Transverse colon (tissue), 4 donors: Measurements from ENCODE around the gene INTS6L. TPM values are rescaled to one million over a fixed set of nuclear protein-coding genes. Genes with fewer than 3 reads are reported as not detected.

ENCODE experiments used
- DNase-seq: peaks from one replicate; pipeline ENCODE4 v3.0.0-alpha.2; 2019
- H3K27ac ChIP-seq, 4 donors: fragments of 200-600 bp; sonication (generic); 2 replicates each; pipeline ENCODE4 v1.5.1; 2016 to 2018; ENCODE audit warnings: inconsistent platforms in 4 of 4
- H3K27me3 ChIP-seq: fragments of 200-600 bp; sonication (generic); 2 replicates; pipeline ENCODE4 v1.5.1; 2017; ENCODE audit warnings: inconsistent platforms
- H3K36me3 ChIP-seq, 4 donors: fragments of 200-600 bp; sonication (generic); 2 replicates each; pipeline ENCODE4 v1.5.1; 2017 to 2019; ENCODE audit warnings: inconsistent platforms in 4 of 4
- H3K4me1 ChIP-seq, 4 donors: fragments of 200-600 bp; sonication (generic); 2 replicates each; pipeline ENCODE4 v1.5.1; 2017 to 2020; ENCODE audit warnings: inconsistent platforms in 4 of 4
- H3K4me3 ChIP-seq, 4 donors: fragments of 200-600 bp; sonication (generic); 1 replicate in 1 of 4; 2 replicates in 3 of 4; pipeline versions ENCODE4 v1.5.1 to v1.6.1; 2017 to 2019; ENCODE audit warnings: inconsistent platforms in 4 of 4
- H3K9me3 ChIP-seq, 2 donors: fragments of 200-600 bp; sonication (generic); 2 replicates each; pipeline ENCODE4 v1.5.1; 2017 to 2019; ENCODE audit warnings: inconsistent platforms in 2 of 2
- CTCF ChIP-seq, 5 experiments: fragments of 200-600 bp in 3 of 5; fragments of 450-650 bp in 2 of 5; sonication (generic) in 3 of 5; IDR thresholded peaks; 1 replicate in 2 of 5; 2 replicates in 3 of 5; pipeline ENCODE4 v1.5.1; 2016 to 2017; ENCODE audit warnings: antibody characterized with exemption in 5 of 5, inconsistent platforms in 3 of 5, mild to moderate bottlenecking in 2 of 5, moderate library complexity in 1 of 5
- EP300 ChIP-seq: sonication (generic); formaldehyde crosslinking; IDR thresholded peaks from one replicate; pipeline ENCODE4 v1.6.1; 2017; ENCODE audit warnings: antibody characterized with exemption, low read depth
- POLR2A ChIP-seq: fragments of 450-650 bp; IDR thresholded peaks from one replicate; pipeline ENCODE4 v1.6.1; 2016; ENCODE audit warnings: antibody characterized with exemption, mild to moderate bottlenecking, moderate library complexity
- POLR2AphosphoS5 ChIP-seq, 3 donors: sonication (generic); formaldehyde crosslinking; IDR thresholded peaks; one replicate each; pipeline ENCODE4 v1.6.1; 2016; ENCODE audit warnings: antibody characterized with exemption in 3 of 3
- WGBS, 2 donors: methylation state at CpG; one replicate each; pipeline ENCODE4 v1.1.5; 2018; ENCODE audit warnings: low coverage in 1 of 2; 5-methylcytosine and 5-hydroxymethylcytosine counted together
- in situ Hi-C, 4 donors: fragments of 200-750 bp; cut with MboI; loops; one replicate each; pipeline versions ENCODE4 v1.15.0 to v1.15.1; 2017; ENCODE audit warnings: low sequenced_read_pairs in 3 of 4, low pct_ligation_motif_present in 1 of 4, low pct_unique_long_range_greater_than_20kb in 1 of 4
- intact Hi-C: fragments of 100-400 bp; cut with DNase I; formaldehyde crosslinking; loops from one replicate; pipeline ENCODE4 v1.15.1; 2023; ENCODE audit warnings: low total_unique reads
- total RNA-seq, 4 donors: library from RNA; depleted of rRNA; stranded (reverse); fragments of >200 nt; gene quantifications; one replicate each; pipeline ENCODE4 v1.1.0, GENCODE V29; 2016

INTS6L gene
- total RNA-seq, 4 donors from 2014 or later = 23.5 to 195 (median 44.4) TPM

DNA sequence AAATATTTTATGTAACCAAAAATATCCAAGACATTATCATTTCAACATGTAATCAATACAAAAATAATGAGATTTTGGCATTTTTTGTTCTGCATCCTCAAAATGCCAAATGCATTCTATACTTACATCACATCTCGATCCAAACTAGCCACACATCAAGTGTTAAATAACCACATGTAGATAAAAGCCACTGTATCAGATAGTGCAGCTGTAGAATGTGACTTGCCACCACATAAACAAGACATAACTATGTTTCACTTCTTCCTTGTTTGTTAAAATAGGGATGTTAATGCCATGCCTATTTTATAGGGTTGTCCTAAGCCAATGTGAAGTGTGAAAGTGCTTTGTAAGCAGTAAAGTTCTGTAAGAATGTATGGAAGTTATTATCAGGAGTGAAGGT lies 20.9 kb downstream of the INTS6L start:
- intact Hi-C loops = no loop called here
- TF ChIP-seq POLR2A = no peak
- TF ChIP-seq EP300 = no peak
- no peak for TF ChIP-seq CTCF (IDR thresholded peaks at IDR 0.05)
- no peak for TF ChIP-seq POLR2AphosphoS5 (IDR thresholded peaks at IDR 0.05)
- H3K9me3 ChIP-seq = no peaks in the 10 kb centered on the region
- 68 to 100% methylated on average over 1 of the region's 1 CpG for WGBS, 2 donors
- no peak overlapping the region for H3K27ac ChIP-seq
- H3K27me3 ChIP-seq = no peaks in the 10 kb centered on the region
- in situ Hi-C loops = no loop called here
- no peak for DNase-seq
- peaks cover 0 to 15% (median 0%) of the 10 kb centered on the region in 4 donors for H3K4me1 ChIP-seq
- H3K4me3 ChIP-seq = no peak overlapping the region
- no peaks in the 10 kb centered on the region for H3K36me3 ChIP-seq

GRCh38 chrX:135543172-135543571 lies 22.7 kb downstream of the INTS6L start:
- intact Hi-C loops = no loop called here

GRCh38 chrX:135543924-135544323 lies 23.5 kb downstream of the INTS6L start:
- Histone ChIP-seq H3K9me3 (no peaks in the 10 kb centered on the region), H3K36me3 (no peaks in the 10 kb centered on the region), H3K27ac (peak overlapping the region; percentile 45 to 61 (median 54)), H3K27me3 (no peaks in the 10 kb centered on the region), H3K4me3 (no peak overlapping the region), H3K4me1 (peaks cover 0 to 13% (median 0%) of the 10 kb centered on the region in 4 donors)
- intact Hi-C loops = no loop called here
- 22% methylated on average over 2 of the region's 2 CpGs; no CpG with 5 or more reads in 1 of the 2 donors for WGBS, 2 donors
- in situ Hi-C loops = no loop called here
- TF ChIP-seq POLR2A (no peak), CTCF (IDR thresholded peaks at IDR 0.05) (peak; percentile 16 to 51 (median 29)), POLR2AphosphoS5 (IDR thresholded peaks at IDR 0.05) (no peak), EP300 (no peak)
- peak; percentile 30 for DNase-seq

More at GRCh38 chrX:135543172-135543571, 22.7 kb downstream of the INTS6L start:
- Histone ChIP-seq H3K27me3 (no peaks in the 10 kb centered on the region), H3K9me3 (no peaks in the 10 kb centered on the region), H3K27ac (peak overlapping the region in 1 of 4 donors; percentile 61), H3K36me3 (no peaks in the 10 kb centered on the region), H3K4me3 (no peak overlapping the region), H3K4me1 (peaks cover 0 to 10% (median 0%) of the 10 kb centered on the region in 4 donors)
- TF ChIP-seq POLR2AphosphoS5 (IDR thresholded peaks at IDR 0.05) (no peak), EP300 (no peak), POLR2A (no peak), CTCF (IDR thresholded peaks at IDR 0.05) (no peak)
- no peak for DNase-seq
- in situ Hi-C loops = no loop called here
- WGBS, 2 donors = 47% methylated on average over 1 of the region's 1 CpG; no CpG with 5 or more reads in 1 of the 2 donors

- TF ChIP-seq POLR2AphosphoS5 (IDR thresholded peaks at IDR 0.05) (no peak), POLR2A (peak; percentile 45), EP300 (no peak)
- H3K4me1 ChIP-seq = peaks cover 0 to 14% (median 0%) of the 10 kb centered on the region in 4 donors
- no peak overlapping the region for H3K4me3 ChIP-seq
- H3K27me3 ChIP-seq = no peaks in the 10 kb centered on the region
- intact Hi-C loops = no loop called here
- no peaks in the 10 kb centered on the region for H3K36me3 ChIP-seq
- peak overlapping the region; percentile 45 to 61 (median 54) for H3K27ac ChIP-seq
- in situ Hi-C loops = no loop called here
- WGBS, 2 donors = 34% methylated on average over 4 to 5 of the region's 5 CpGs
- H3K9me3 ChIP-seq = no peaks in the 10 kb centered on the region
- DNase-seq = peak; percentile 17
These were observed 24.0 kb downstream of the INTS6L start for GRCh38 chrX:135544338-135544948.

DNA sequence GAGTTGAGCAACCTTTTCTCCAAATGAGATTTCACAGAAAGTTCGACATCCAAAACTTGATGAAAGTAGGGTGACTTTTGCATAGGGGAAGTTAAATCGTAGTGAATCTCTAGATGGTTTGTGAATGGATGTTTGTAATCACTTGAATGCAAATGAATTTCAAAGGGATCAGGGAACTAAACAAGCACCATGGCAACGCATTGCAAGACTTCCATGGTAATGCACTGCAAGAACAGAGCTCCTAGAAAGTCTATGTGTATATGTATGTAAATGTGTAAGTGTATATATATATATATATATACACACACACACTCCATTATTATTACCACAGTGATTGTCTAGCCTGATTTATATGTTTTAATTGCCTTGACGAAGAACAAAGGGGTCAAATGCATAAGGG lies 27.3 kb downstream of the INTS6L start:
- Histone ChIP-seq H3K27me3 (no peaks in the 10 kb centered on the region), H3K9me3 (no peaks in the 10 kb centered on the region), H3K4me3 (no peak overlapping the region), H3K27ac (no peak overlapping the region), H3K36me3 (no peaks in the 10 kb centered on the region), H3K4me1 (peaks cover 0 to 14% (median 0%) of the 10 kb centered on the region in 4 donors)
- TF ChIP-seq CTCF (IDR thresholded peaks at IDR 0.05) = no peak
- no peak for TF ChIP-seq POLR2A
- DNase-seq = no peak
- WGBS, 2 donors = 65% methylated on average over 4 of the region's 4 CpGs; no CpG with 5 or more reads in 1 of the 2 donors
- in situ Hi-C loops (no loop called here), intact Hi-C loops (no loop called here)
